H1 (cell line): ENCODE data around the gene AURKAIP1. TPM values are rescaled to one million over a fixed set of nuclear protein-coding genes. Genes with fewer than 3 reads are reported as not detected.
"Not testable (repeated sequence)": the region's sequence is repeated elsewhere in the genome, so short reads cannot be mapped to it uniquely, and the experiment has no call there.

Experiments used
- CTCF ChIA-PET: fragments of 300-600 bp; sonication (Branson Sonifier 250); formaldehyde crosslinking; loops from one replicate; lab custom pipeline; 2021; ENCODE audit not compliant: partially characterized antibody; lab: Charles Lee
- POLR2A ChIA-PET: fragments of 300-600 bp; sonication (Branson Sonifier 250); formaldehyde crosslinking; loops from one replicate; lab custom pipeline; 2021; ENCODE audit warnings: inconsistent platforms; ENCODE audit not compliant: partially characterized antibody; lab: Charles Lee
- DNase-seq, 2 experiments: peaks; one replicate each; pipeline versions ENCODE4 v3.0.0 to v3.0.0-alpha.2; 2010 to 2022; ENCODE audit warnings: low spot score in 2 of 2, low read depth in 1 of 2, mixed read lengths in 1 of 2
- FAIRE-seq: peaks from 2 replicates; lab custom pipeline; 2011; peaks lifted over from hg19 to GRCh38; lab: Jason Lieb, UNC
- H2AFZ ChIP-seq: 2 replicates; pipeline ENCODE4 v1.8.1; 2012; ENCODE audit warnings: low read length, inconsistent platforms
- H2AK5ac ChIP-seq: 2 replicates; pipeline ENCODE4 v1.6.1; 2013; ENCODE audit warnings: low read depth, low read length
- H2BK120ac ChIP-seq: replicated peaks from 2 replicates; pipeline ENCODE3; 2013; ENCODE audit warnings: low read depth, low read length, inconsistent platforms
- H2BK12ac ChIP-seq: 2 replicates; pipeline ENCODE4 v1.6.1; 2013; ENCODE audit warnings: low read depth, low read length
- H2BK15ac ChIP-seq: 2 replicates; pipeline ENCODE4 v1.6.1; 2013; ENCODE audit warnings: low read length
- H2BK20ac ChIP-seq: 2 replicates; pipeline ENCODE4 v1.6.1; 2013; ENCODE audit warnings: low read length
- H2BK5ac ChIP-seq: 2 replicates; pipeline ENCODE4 v1.6.1; 2013; ENCODE audit warnings: low read depth, low read length
- H3K14ac ChIP-seq: 2 replicates; pipeline ENCODE4 v1.6.1; 2013; ENCODE audit warnings: inconsistent platforms; ENCODE audit not compliant: insufficient read length
- H3K18ac ChIP-seq: 2 replicates; pipeline ENCODE4 v1.6.1; 2013; ENCODE audit warnings: low read length; ENCODE audit errors: extremely low read depth
- H3K23ac ChIP-seq: 2 replicates; pipeline ENCODE4 v1.6.1; 2013; ENCODE audit warnings: inconsistent platforms; ENCODE audit not compliant: insufficient read length
- H3K23me2 ChIP-seq: 2 replicates; pipeline ENCODE4 v1.6.1; 2013; ENCODE audit warnings: low read depth, low read length
- H3K27ac ChIP-seq: 2 replicates; pipeline ENCODE4 v1.6.1; 2011; ENCODE audit warnings: low read depth, low read length, inconsistent platforms
- H3K27me3 ChIP-seq, 4 experiments: replicated peaks in 1 of 4; 1 replicate in 1 of 4; 2 replicates in 3 of 4; pipeline versions ENCODE4 v1.6.1 to v1.8.1; 2011 to 2013; ENCODE audit warnings: low read length in 3 of 4, mild to moderate bottlenecking in 3 of 4, inconsistent platforms in 2 of 4, mixed read lengths in 2 of 4, moderate library complexity in 1 of 4; ENCODE audit not compliant: control insufficient read depth in 3 of 4, insufficient read depth in 3 of 4; ENCODE audit errors: extremely low read depth in 1 of 4
- H3K36me3 ChIP-seq, 4 experiments: 2 replicates each; pipeline versions ENCODE4 v1.6.1 to v1.8.1; 2011 to 2013; ENCODE audit warnings: mild to moderate bottlenecking in 4 of 4, low read length in 3 of 4, moderate library complexity in 2 of 4, control low read depth in 1 of 4, inconsistent platforms in 1 of 4; ENCODE audit not compliant: insufficient read depth in 4 of 4, control insufficient read depth in 2 of 4
- H3K4ac ChIP-seq: replicated peaks from 2 replicates; pipeline ENCODE3; 2013; ENCODE audit warnings: low read length, low read depth, mixed read lengths, inconsistent platforms; ENCODE audit not compliant: insufficient read length
- H3K4me1 ChIP-seq, 4 experiments: replicated peaks in 1 of 4; 1 replicate in 1 of 4; 2 replicates in 3 of 4; pipeline versions ENCODE4 v1.6.1 to v1.8.1; 2011 to 2013; ENCODE audit warnings: low read length in 3 of 4, inconsistent platforms in 2 of 4, mixed read lengths in 1 of 4; ENCODE audit not compliant: insufficient read depth in 4 of 4, control insufficient read depth in 3 of 4
- H3K4me2 ChIP-seq, 2 experiments: 2 replicates each; pipeline versions ENCODE4 v1.6.1 to v1.8.1; 2011 to 2013; ENCODE audit warnings: low read depth in 2 of 2, low read length in 2 of 2, control low read depth in 1 of 2, inconsistent platforms in 1 of 2, mild to moderate bottlenecking in 1 of 2; ENCODE audit not compliant: insufficient read depth in 1 of 2
- H3K4me3 ChIP-seq, 4 experiments: fragments of 200-600, 300-600 bp in 1 of 4; sonication (generic), shearing (Covaris generic), sonication (Bioruptor Twin) in 1 of 4; 2 replicates each; pipeline versions ENCODE4 v1.5.1 to v1.8.1; 2011 to 2016; ENCODE audit warnings: low read length in 4 of 4, low read depth in 3 of 4, control low read depth in 2 of 4, inconsistent platforms in 2 of 4, mild to moderate bottlenecking in 2 of 4, mixed read lengths in 1 of 4, moderate library complexity in 1 of 4; ENCODE audit not compliant: insufficient read depth in 2 of 4; ENCODE audit errors: extremely low read depth in 1 of 4
- H3K56ac ChIP-seq: replicated peaks from 2 replicates; pipeline ENCODE3; 2013; ENCODE audit warnings: low read depth, mild to moderate bottlenecking, mixed read lengths, low read length, inconsistent platforms; ENCODE audit not compliant: insufficient read length
- H3K79me1 ChIP-seq: 2 replicates; pipeline ENCODE4 v1.6.1; 2013; ENCODE audit warnings: low read depth, low read length, control low read depth
- H3K79me2 ChIP-seq, 2 experiments: 2 replicates each; pipeline versions ENCODE4 v1.6.1 to v1.8.1; 2012 to 2013; ENCODE audit warnings: low read length in 2 of 2, mild to moderate bottlenecking in 2 of 2, inconsistent platforms in 1 of 2; ENCODE audit not compliant: insufficient read depth in 2 of 2, control insufficient read depth in 1 of 2
- H3K9ac ChIP-seq, 4 experiments: replicated peaks in 1 of 4; 1 replicate in 1 of 4; 2 replicates in 3 of 4; pipeline versions ENCODE4 v1.6.1 to v1.8.1; 2011 to 2013; ENCODE audit warnings: low read depth in 3 of 4, low read length in 3 of 4, control low read depth in 2 of 4, mild to moderate bottlenecking in 2 of 4, moderate library complexity in 2 of 4, inconsistent platforms in 1 of 4; ENCODE audit errors: extremely low read depth in 1 of 4
- H3K9me3 ChIP-seq, 2 experiments: 2 replicates each; pipeline versions ENCODE4 v1.6.1 to v1.8.1; 2012 to 2013; ENCODE audit warnings: mild to moderate bottlenecking in 2 of 2, moderate library complexity in 2 of 2, control low read depth in 1 of 2, inconsistent platforms in 1 of 2, low read depth in 1 of 2, low read length in 1 of 2, mixed read lengths in 1 of 2; ENCODE audit not compliant: insufficient read depth in 2 of 2
- H4K20me1 ChIP-seq, 2 experiments: replicated peaks in 1 of 2; 2 replicates each; pipeline versions ENCODE3 to v1.8.1; 2011 to 2013; ENCODE audit warnings: inconsistent platforms in 2 of 2, low read length in 2 of 2, mild to moderate bottlenecking in 1 of 2; ENCODE audit not compliant: insufficient read depth in 2 of 2, control insufficient read depth in 1 of 2
- H4K5ac ChIP-seq: 2 replicates; pipeline ENCODE4 v1.6.1; 2013; ENCODE audit warnings: low read length, low read depth, mixed read lengths, inconsistent platforms; ENCODE audit not compliant: insufficient read length
- H4K8ac ChIP-seq: 2 replicates; pipeline ENCODE4 v1.8.0; 2013; ENCODE audit warnings: mild to moderate bottlenecking, moderate library complexity, low read length, inconsistent platforms; ENCODE audit not compliant: insufficient read depth; ENCODE audit errors: extremely low read depth
- H4K91ac ChIP-seq: replicated peaks from 2 replicates; pipeline ENCODE3; 2013; ENCODE audit warnings: low read length, mixed read lengths, inconsistent platforms; ENCODE audit not compliant: insufficient read length
- WGBS, 2 experiments: shearing (Covaris generic) in 1 of 2; methylation state at CpG; one replicate each; pipeline versions ENCODE4 v1.1.6 to v1.1.7; 2013 to 2015; ENCODE audit warnings: low lambda C conversion rate in 2 of 2, mixed read lengths in 2 of 2, inconsistent platforms in 1 of 2, low coverage in 1 of 2, missing lambda C conversion rate in 1 of 2; ENCODE audit not compliant: insufficient replicate concordance in 2 of 2, insufficient coverage in 1 of 2, insufficient read length in 1 of 2; ENCODE audit errors: extremely low coverage in 1 of 2, missing lambda C conversion rate in 1 of 2; 5-methylcytosine and 5-hydroxymethylcytosine counted together
- polyA plus RNA-seq, 7 experiments: library from polyadenylated mRNA; depleted of rRNA in 3 of 7; stranded (reverse) in 5 of 7; unstranded in 2 of 7; fragments of >200 nt in 5 of 7; fragments of 200-250 nt in 2 of 7; gene quantifications; 1 replicate in 5 of 7; 2 replicates in 1 of 7; 4 replicates in 1 of 7; pipeline versions ENCODE4 v1.2.1 to v1.2.3, GENCODE V29; 2011 to 2013; ENCODE audit warnings: missing spikeins in 2 of 7, mixed read lengths in 2 of 7
- total RNA-seq: library from RNA; stranded (reverse); fragmentation: NEBNext Ultra II Directional; extraction: Animal tissue kit (Norgen Biotek cat#: 25700); gene quantifications from 2 replicates; pipeline ENCODE4 v1.2.1, GENCODE V29; 2021

Gene AURKAIP1
- total and polyA plus RNA-seq, 2 of the 8 experiments (the other 6 are each of a cell fraction or from before 2014, with no cell fraction given) = 87.8 to 194 TPM

GRCh38 chr1:1370094-1370493, 4.9 kb downstream of the AURKAIP1 start:
- H3K56ac ChIP-seq, H4K91ac ChIP-seq, H3K4me2 ChIP-seq, H2AFZ ChIP-seq, H3K23ac ChIP-seq, DNase-seq, H3K27ac ChIP-seq, H2BK20ac ChIP-seq, H3K18ac ChIP-seq, H2BK12ac ChIP-seq, H2AK5ac ChIP-seq, H3K4me3 ChIP-seq, H3K27me3 ChIP-seq, H3K4ac ChIP-seq, H3K9ac ChIP-seq, H2BK120ac ChIP-seq, H4K5ac ChIP-seq, H3K14ac ChIP-seq, FAIRE-seq, H3K79me1 ChIP-seq, H2BK15ac ChIP-seq, H4K8ac ChIP-seq, H3K36me3 ChIP-seq, H2BK5ac ChIP-seq: not testable (repeated sequence)
- Histone ChIP-seq H4K20me1 (peaks cover 0 to 17% of the 10 kb centered on the region in 2 experiments), H3K79me2 (peaks cover 5 to 17% of the 10 kb centered on the region in 2 experiments; a peak in 3 of 4 replicates), H3K9me3 (peaks cover 12 to 18% of the 10 kb centered on the region in 2 experiments; a peak in 3 of 4 replicates), H3K4me1 (peaks cover 0 to 12% (median 9%) of the 10 kb centered on the region in 4 experiments; a peak in 5 of 7 replicates), H3K23me2 (peaks cover 24% of the 10 kb centered on the region; the same call in 1 of the 2 replicates)
- POLR2A ChIA-PET = interaction anchor here (0.7 to 33.4 kb wide), 8 partner anchors 11 to 136 kb away, joined by 3 to 719 read pairs (median 13); partner anchors contain the start of genes CCNL2, MRPL20 and MXRA8
- CTCF ChIA-PET = interaction anchor here (0.6 to 4.5 kb wide), 12 partner anchors 11 to 296 kb away, joined by 3 to 40 read pairs (median 4); partner anchors contain the start of genes DVL1 and MXRA8
- 95% methylated on average over 14 of the region's 14 CpGs; no CpG with 5 or more reads in 1 of the 2 experiments for WGBS, 2 experiments
